HG02970 (cell line): ENCODE data around the gene DCP2.

Source experiments
- ATAC-seq: cut with Tn5 transposase; IDR thresholded peaks from one replicate; pipeline ENCODE4 v1.9.1; 2021; ENCODE audit warnings: mild to moderate bottlenecking, moderate library complexity, moderate number of reproducible peaks; ENCODE audit not compliant: unreplicated experiment, low FRiP score

DCP2 gene

GRCh38 chr5:113042491-113043243 is 66.1 kb downstream of the DCP2 start:
- no peak for ATAC-seq

GRCh38 chr5:113043491-113043931 is 66.9 kb downstream of the DCP2 start:
- no peak for ATAC-seq

GRCh38 chr5:113044776-113045465 is 68.3 kb downstream of the DCP2 start:
- ATAC-seq = no peak

GRCh38 chr5:113047234-113047633 is 70.6 kb downstream of the DCP2 start:
- ATAC-seq = no peak

GRCh38 chr5:113047733-113048652 is 71.4 kb downstream of the DCP2 start:
- ATAC-seq = peak; percentile 50

GRCh38 chr5:113048931-113049330 is 72.3 kb downstream of the DCP2 start:
- ATAC-seq = no peak

GRCh38 chr5:113050721-113051382 is 74.3 kb downstream of the DCP2 start:
- no peak for ATAC-seq

GRCh38 chr5:113052041-113052795 is 75.6 kb downstream of the DCP2 start:
- no peak for ATAC-seq

GRCh38 chr5:113053511-113053995 is 77.0 kb downstream of the DCP2 start:
- no peak for ATAC-seq

GRCh38 chr5:113054899-113055298 is 78.3 kb downstream of the DCP2 start:
- no peak for ATAC-seq

- no peak for ATAC-seq
Measured at GRCh38 chr5:113056988-113057387, 80.4 kb downstream of the DCP2 start.

GRCh38 chr5:113057557-113057984 is 81.0 kb downstream of the DCP2 start:
- ATAC-seq = no peak

GRCh38 chr5:113058269-113058668 is 81.7 kb downstream of the DCP2 start:
- ATAC-seq = no peak

- no peak for ATAC-seq
Measured at GRCh38 chr5:113058706-113059226, 82.2 kb downstream of the DCP2 start.

- ATAC-seq = no peak
Measured at GRCh38 chr5:113059232-113060040, 82.8 kb downstream of the DCP2 start.

- no peak for ATAC-seq
Measured at GRCh38 chr5:113060408-113061025, 83.9 kb downstream of the DCP2 start.

GRCh38 chr5:113061846-113062780 is 85.5 kb downstream of the DCP2 start:
- ATAC-seq = no peak
